KMS-11 (cell line): ENCODE results near the gene RTN4IP1.

Experiments used
- H2AFZ ChIP-seq: fragments of 200-600 bp; sonication (generic); 2 replicates; pipeline ENCODE4 v1.6.1; 2016; ENCODE audit warnings: antibody characterized with exemption, mixed run types, low read depth
- H3K27ac ChIP-seq: fragments of 200-600 bp; sonication (generic); 2 replicates; pipeline ENCODE4 v1.6.1; 2016; ENCODE audit warnings: mild to moderate bottlenecking, mixed run types
- H3K27me3 ChIP-seq: fragments of 200-600 bp; sonication (generic); 2 replicates; pipeline ENCODE4 v1.6.1; 2017; ENCODE audit warnings: mild to moderate bottlenecking, low read depth, mixed run types, moderate library complexity; ENCODE audit not compliant: insufficient read depth
- H3K36me3 ChIP-seq: fragments of 200-600 bp; sonication (generic); 2 replicates; pipeline ENCODE4 v1.6.1; 2017; ENCODE audit warnings: mild to moderate bottlenecking, mixed run types; ENCODE audit not compliant: insufficient read depth
- H3K4me1 ChIP-seq: fragments of 200-600 bp; sonication (generic); 2 replicates; pipeline ENCODE4 v1.6.1; 2016; ENCODE audit warnings: mild to moderate bottlenecking, low read depth, mixed run types; ENCODE audit not compliant: poor library complexity, severe bottlenecking
- H3K4me2 ChIP-seq: fragments of 200-600 bp; sonication (generic); 2 replicates; pipeline ENCODE4 v1.7.0; 2016; ENCODE audit warnings: mild to moderate bottlenecking, mixed run types
- H3K4me3 ChIP-seq: fragments of 200-600 bp; sonication (generic); IDR thresholded peaks from 2 replicates; pipeline ENCODE4 v1.6.1; 2017; ENCODE audit warnings: low read depth, low read length, mixed read lengths; ENCODE audit not compliant: insufficient read depth
- H3K79me2 ChIP-seq: fragments of 200-600 bp; sonication (generic); 2 replicates; pipeline ENCODE4 v1.6.1; 2016; ENCODE audit warnings: low read depth, mixed run types; ENCODE audit not compliant: insufficient read depth
- H3K9ac ChIP-seq: fragments of 200-600 bp; sonication (generic); 2 replicates; pipeline ENCODE4 v1.6.1; 2016; ENCODE audit warnings: mild to moderate bottlenecking, mixed run types
- H4K20me1 ChIP-seq: fragments of 200-600 bp; sonication (generic); 2 replicates; pipeline ENCODE4 v1.6.1; 2016; ENCODE audit warnings: mild to moderate bottlenecking, mixed run types; ENCODE audit not compliant: insufficient read depth
- TF ChIP-seq, protein P1 (sequence below): fragments of 200-600 bp; sonication (generic); conservative IDR thresholded peaks from 2 replicates; pipeline ENCODE4 v1.6.1; 2017; ENCODE audit warnings: low read depth, mild to moderate bottlenecking, antibody characterized with exemption, low read length, moderate library complexity, mixed read lengths

The RTN4IP1 gene

GRCh38 chr6:106536357-106536756 is 92.9 kb downstream of the RTN4IP1 start:
- H3K27ac ChIP-seq: no peak overlapping the region
- H3K4me1 ChIP-seq: no peaks in the 10 kb centered on the region
- H3K9ac ChIP-seq: no peak overlapping the region
- no peak overlapping the region for H3K4me2 ChIP-seq
- no peaks in the 10 kb centered on the region for H3K36me3 ChIP-seq
- no peaks in the 10 kb centered on the region for H3K79me2 ChIP-seq
- no peaks in the 10 kb centered on the region for H3K27me3 ChIP-seq
- H3K4me3 ChIP-seq: no peak overlapping the region
- TF ChIP-seq, protein P1, sequence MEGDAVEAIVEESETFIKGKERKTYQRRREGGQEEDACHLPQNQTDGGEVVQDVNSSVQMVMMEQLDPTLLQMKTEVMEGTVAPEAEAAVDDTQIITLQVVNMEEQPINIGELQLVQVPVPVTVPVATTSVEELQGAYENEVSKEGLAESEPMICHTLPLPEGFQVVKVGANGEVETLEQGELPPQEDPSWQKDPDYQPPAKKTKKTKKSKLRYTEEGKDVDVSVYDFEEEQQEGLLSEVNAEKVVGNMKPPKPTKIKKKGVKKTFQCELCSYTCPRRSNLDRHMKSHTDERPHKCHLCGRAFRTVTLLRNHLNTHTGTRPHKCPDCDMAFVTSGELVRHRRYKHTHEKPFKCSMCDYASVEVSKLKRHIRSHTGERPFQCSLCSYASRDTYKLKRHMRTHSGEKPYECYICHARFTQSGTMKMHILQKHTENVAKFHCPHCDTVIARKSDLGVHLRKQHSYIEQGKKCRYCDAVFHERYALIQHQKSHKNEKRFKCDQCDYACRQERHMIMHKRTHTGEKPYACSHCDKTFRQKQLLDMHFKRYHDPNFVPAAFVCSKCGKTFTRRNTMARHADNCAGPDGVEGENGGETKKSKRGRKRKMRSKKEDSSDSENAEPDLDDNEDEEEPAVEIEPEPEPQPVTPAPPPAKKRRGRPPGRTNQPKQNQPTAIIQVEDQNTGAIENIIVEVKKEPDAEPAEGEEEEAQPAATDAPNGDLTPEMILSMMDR: no peak
- no peak overlapping the region for H2AFZ ChIP-seq
- H4K20me1 ChIP-seq: no peaks in the 10 kb centered on the region

DNA sequence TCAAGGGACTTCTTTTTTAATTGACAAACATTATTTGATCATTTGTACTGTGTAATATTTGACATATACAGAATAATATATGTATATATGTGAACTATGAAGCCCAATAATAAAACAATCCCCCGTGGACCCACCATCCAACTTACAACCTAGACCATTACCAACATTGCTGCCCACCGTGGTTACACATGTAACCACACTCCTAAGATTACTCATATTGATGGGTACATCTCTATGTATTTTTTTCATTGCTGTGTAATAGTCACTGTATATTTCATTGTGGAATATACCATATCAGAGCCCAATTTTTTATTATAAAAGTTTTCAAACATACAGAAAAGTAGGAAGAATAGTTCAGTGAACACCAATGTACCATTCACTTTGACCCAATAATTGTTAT is 94.3 kb downstream of the RTN4IP1 start:
- H3K9ac ChIP-seq: no peak overlapping the region
- H3K79me2 ChIP-seq: no peaks in the 10 kb centered on the region

DNA sequence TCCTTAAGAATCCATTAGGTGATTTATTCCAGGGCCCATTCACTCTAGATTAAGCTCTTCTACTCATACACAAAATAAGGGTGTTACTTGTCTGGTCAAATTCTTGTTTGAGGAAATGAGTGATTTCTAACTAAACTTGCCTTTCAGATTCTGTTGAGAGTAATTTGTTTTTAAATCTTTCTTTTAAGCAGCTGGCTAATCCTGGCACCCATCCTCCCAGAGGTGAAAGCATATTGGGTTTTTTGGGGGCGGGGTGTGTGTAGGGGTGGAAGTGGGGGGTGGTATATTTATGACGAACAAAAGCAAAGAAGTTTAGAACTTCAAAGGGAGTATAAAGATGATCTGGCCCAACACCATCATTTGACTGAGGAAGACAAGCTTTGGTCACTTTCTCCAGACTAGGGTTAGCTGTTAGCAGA is 94.7 kb downstream of the RTN4IP1 start:
- no peak overlapping the region for H3K4me3 ChIP-seq
- no peak overlapping the region for H2AFZ ChIP-seq
- no peak overlapping the region for H3K4me2 ChIP-seq
- no peak overlapping the region for H3K27ac ChIP-seq
- H3K4me1 ChIP-seq: no peaks in the 10 kb centered on the region
- TF ChIP-seq, protein P1: no peak
- H4K20me1 ChIP-seq: no peaks in the 10 kb centered on the region
- no peaks in the 10 kb centered on the region for H3K79me2 ChIP-seq
- no peaks in the 10 kb centered on the region for H3K36me3 ChIP-seq
- no peak overlapping the region for H3K9ac ChIP-seq
- no peaks in the 10 kb centered on the region for H3K27me3 ChIP-seq

More for the DNA sequence above, 94.3 kb downstream of the RTN4IP1 start:
- TF ChIP-seq, protein P1: no peak
- Histone ChIP-seq H2AFZ (no peak overlapping the region), H3K27me3 (no peaks in the 10 kb centered on the region), H3K27ac (no peak overlapping the region), H3K4me1 (no peaks in the 10 kb centered on the region), H3K4me2 (no peak overlapping the region), H3K36me3 (no peaks in the 10 kb centered on the region), H4K20me1 (no peaks in the 10 kb centered on the region), H3K4me3 (no peak overlapping the region)

DNA sequence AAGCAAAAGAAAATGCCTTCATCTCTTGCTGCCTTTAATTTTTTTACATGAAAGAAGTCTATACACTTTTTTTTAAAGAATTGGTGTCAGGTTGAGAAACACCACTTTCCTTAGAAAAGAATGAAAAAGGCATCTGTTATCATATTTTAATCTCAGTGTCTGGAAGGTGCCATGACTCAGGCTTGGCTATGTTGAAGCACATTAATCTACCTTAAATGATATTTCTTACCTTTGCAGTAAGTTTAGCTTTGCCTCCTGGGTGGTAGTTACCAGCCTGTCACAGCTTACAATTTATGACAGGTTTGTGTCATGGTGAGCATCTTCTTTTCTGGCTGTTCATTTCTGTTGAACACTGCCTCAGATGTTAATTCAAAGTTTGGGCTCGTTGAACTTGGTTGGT is 95.3 kb downstream of the RTN4IP1 start:
- Histone ChIP-seq H3K4me2 (no peak overlapping the region), H4K20me1 (no peaks in the 10 kb centered on the region), H3K4me3 (no peak overlapping the region), H3K27me3 (no peaks in the 10 kb centered on the region), H3K9ac (no peak overlapping the region), H2AFZ (no peak overlapping the region), H3K27ac (no peak overlapping the region), H3K79me2 (no peaks in the 10 kb centered on the region), H3K4me1 (no peaks in the 10 kb centered on the region), H3K36me3 (no peaks in the 10 kb centered on the region)
- TF ChIP-seq, protein P1: no peak
